Measurements from ENCODE around the gene KCNAB1.
"Not testable (repeated sequence)": the region's sequence is repeated elsewhere in the genome, so short reads cannot be mapped to it uniquely, and the experiment has no call there.

KCNAB1 gene

GRCh38 chr3:156176629-156177210, 56.3 kb downstream of the KCNAB1 start:
- DNase-seq: no peak

DNA sequence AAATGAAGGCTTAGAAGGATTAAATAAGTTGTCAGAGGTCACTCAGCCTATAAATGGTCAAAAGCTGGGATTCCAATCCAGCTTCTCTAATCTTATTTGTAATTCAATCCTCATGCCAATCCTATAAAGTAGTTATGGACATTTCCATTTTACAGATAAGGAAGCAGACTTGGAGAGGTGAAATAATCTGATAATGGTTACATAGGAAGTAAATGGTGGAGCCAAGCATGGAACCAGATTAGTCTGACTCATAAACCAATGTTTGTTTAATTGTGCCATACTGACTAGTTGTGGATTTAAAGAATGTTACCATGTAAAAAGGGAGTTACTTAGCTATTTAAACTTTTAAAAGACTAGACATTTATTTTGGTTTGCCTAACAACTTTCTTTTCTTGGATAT, 59.7 kb downstream of the KCNAB1 start:
- no peak for DNase-seq

DNA sequence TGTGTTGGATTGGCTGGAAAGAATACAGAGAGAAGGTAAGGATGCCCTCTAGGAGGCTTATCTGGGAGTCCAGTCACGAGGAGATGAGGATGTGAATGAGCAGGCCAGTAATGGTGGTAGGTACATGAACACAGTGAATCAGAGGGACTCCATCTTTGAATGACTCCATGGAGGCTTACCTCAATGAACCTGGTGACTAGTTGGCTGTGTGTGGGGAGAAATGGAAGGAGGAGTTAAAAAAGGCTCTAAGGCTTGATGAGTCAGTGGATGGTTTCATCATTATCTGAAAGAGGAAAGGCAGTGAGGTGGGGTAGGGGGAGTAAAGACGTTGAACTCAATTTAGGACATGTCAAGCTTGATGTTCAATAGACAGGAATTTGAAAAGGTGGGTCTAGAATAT, 61.1 kb downstream of the KCNAB1 start:
- no peak for DNase-seq

- DNase-seq: no peak
Measured at GRCh38 chr3:156183396-156183795, 63.0 kb downstream of the KCNAB1 start.

DNA sequence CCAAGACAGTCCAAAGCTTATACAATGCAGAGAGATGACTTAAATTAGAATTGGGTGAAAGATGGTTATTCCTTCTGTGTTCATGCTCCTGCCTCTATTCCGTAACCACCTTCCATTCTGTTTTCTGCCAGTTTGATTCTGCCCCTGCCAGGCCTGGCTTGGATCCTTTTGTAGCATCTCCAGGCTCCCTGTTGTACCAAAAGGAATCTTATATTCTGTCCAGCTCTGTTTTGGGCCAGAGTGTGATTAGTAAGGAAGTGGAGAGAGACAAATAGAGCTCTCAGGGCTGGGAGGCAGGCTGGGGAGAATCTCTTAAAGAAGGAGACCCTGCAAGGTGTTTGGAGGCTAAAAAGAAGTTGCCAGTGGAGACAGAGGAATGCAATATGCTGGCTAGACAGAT, 63.8 kb downstream of the KCNAB1 start:
- DNase-seq: no peak

- DNase-seq: no peak
Measured at GRCh38 chr3:156187146-156187769, 66.9 kb downstream of the KCNAB1 start.

- no peak for DNase-seq
Measured at GRCh38 chr3:156188757-156189156, 68.4 kb downstream of the KCNAB1 start.

- DNase-seq: no peak
Measured at GRCh38 chr3:156189927-156190326, 69.5 kb downstream of the KCNAB1 start.

- DNase-seq: not testable (repeated sequence)
Measured at GRCh38 chr3:156194945-156195344, 74.6 kb downstream of the KCNAB1 start.

- DNase-seq: not testable (repeated sequence)
Measured at GRCh38 chr3:156197152-156197551, 76.8 kb downstream of the KCNAB1 start.

- DNase-seq: no peak
Measured at GRCh38 chr3:156201411-156202405, 81.3 kb downstream of the KCNAB1 start.

- no peak for DNase-seq
Measured at GRCh38 chr3:156206157-156206556, 85.8 kb downstream of the KCNAB1 start.

- no peak for DNase-seq
Measured at GRCh38 chr3:156207802-156208685, 87.7 kb downstream of the KCNAB1 start.

DNA sequence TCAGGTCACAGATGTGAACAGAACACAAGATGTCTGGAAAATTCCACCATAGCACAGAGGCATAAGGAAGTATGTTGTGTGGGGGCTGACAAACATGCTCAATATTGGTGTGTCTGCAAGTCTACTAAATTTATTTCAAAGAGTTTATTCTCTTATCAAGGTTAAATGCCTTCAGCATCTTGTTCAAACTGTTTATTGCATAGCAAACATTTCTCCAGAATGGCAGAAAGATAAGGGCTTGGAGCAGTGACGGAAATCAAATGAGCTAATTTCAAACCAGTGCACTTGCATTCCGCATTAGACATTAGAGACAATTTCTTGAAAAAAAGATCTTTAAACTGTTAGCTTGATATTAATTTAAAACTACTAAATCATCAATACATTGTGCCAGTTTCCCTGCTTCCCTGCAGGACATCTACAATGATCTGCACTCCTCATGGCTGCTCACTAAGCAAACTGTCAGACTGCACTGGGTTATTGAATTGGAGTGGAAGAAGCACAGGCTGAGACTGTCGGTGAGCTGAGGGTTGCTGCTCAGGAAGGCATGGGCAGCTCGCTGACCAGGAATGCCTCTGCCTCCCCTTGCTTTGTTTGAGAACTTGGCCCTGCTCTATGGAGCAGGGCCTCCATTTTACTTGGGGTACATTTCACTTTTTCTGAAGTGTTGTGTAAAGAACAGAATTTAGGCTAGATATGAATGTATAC, 89.4 kb downstream of the KCNAB1 start:
- no peak for DNase-seq

DNA sequence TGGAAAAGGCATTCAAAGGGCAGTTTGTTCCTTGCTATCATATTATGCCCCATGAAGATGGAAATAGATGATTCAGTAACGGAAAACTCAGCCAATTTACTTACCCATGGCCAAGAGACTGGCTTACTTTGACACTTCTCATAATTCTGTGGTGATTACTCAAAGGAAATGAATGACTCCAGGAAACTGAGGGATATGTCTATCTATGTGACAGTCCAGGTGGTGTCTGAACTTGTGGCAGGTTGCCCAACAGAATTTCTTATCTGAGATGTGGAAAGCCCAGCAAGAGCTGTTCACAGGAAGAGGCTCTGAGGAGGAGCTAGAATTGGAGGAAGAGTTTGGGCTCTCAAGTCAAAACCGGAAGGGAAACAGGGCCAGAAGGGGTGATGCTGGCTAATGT, 91.2 kb downstream of the KCNAB1 start:
- no peak for DNase-seq

- DNase-seq: no peak
Measured at GRCh38 chr3:156214676-156215075, 94.3 kb downstream of the KCNAB1 start.

GRCh38 chr3:156215751-156216150, 95.4 kb downstream of the KCNAB1 start:
- DNase-seq: no peak

DNA sequence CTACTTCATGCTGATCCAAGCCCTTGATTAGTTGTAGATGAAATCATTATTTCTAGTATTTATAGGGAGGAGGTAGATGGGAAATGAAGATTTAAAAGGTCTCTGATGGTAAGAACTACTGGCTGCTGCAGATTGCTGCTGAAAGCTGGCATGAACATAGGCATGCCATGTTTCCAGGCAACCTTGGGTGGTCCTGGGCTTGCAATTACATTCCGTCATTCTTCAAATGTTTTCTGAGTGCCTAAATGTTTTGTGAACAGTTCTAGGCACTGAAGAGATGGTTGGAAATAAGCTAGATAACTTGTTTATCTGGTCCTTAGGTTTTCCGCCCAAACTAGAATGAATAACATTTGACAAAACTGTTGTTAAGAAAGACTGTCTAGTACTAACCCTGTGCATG, 95.8 kb downstream of the KCNAB1 start:
- no peak for DNase-seq

DNA sequence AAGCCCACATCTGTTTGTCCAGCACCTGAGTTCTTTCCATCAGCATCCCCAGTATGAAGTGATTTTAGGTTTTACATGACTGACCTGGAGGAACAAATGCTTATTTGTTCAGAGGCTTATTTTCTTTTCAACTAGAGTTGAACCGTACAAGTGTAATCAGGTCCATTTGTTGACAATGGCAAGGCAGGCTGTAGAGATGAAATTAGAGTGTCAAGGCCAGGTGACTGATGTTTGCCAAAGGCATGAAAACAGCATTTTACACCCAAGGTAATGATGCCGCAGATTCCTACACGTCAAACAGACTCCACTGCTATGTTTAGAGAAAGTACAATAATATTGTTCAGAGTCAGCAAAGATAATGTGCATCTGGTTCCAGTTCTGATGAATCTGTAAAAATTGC, 96.5 kb downstream of the KCNAB1 start:
- DNase-seq: peak; percentile 14 to 29

- peak in 1 of 2 experiments; percentile 78 for DNase-seq
Measured at GRCh38 chr3:156217674-156218352, 97.4 kb downstream of the KCNAB1 start.

- peak; percentile 94 to 96 for DNase-seq
Measured at GRCh38 chr3:156218353-156218744, 98.0 kb downstream of the KCNAB1 start.

Measured in SHP77 (cell line).